ENCODE data around the gene CLASP1.
"Not testable (repeated sequence)": the region's sequence is repeated elsewhere in the genome, so short reads cannot be mapped to it uniquely, and the experiment has no call there.

Gene CLASP1

GRCh38 chr2:121617042-121617599 is 32.1 kb downstream of the CLASP1 start:
- no peak for DNase-seq (ENCODE audit: low read depth, low spot score)

- no peak for DNase-seq (ENCODE audit: low read depth, low spot score)
Observed at GRCh38 chr2:121613774-121614173, 35.5 kb downstream of the CLASP1 start.

- DNase-seq (ENCODE audit: low read depth, low spot score), result no peak
Observed at GRCh38 chr2:121613152-121613551, 36.1 kb downstream of the CLASP1 start.

GRCh38 chr2:121611730-121612705 is 37.2 kb downstream of the CLASP1 start:
- DNase-seq (ENCODE audit: low read depth, low spot score), result no peak

- not testable (repeated sequence) for DNase-seq (ENCODE audit: low read depth, low spot score)
Observed at GRCh38 chr2:121611048-121611649, 38.1 kb downstream of the CLASP1 start.

GRCh38 chr2:121610487-121610874 is 38.8 kb downstream of the CLASP1 start:
- DNase-seq (ENCODE audit: low read depth, low spot score), result not testable (repeated sequence)

DNA sequence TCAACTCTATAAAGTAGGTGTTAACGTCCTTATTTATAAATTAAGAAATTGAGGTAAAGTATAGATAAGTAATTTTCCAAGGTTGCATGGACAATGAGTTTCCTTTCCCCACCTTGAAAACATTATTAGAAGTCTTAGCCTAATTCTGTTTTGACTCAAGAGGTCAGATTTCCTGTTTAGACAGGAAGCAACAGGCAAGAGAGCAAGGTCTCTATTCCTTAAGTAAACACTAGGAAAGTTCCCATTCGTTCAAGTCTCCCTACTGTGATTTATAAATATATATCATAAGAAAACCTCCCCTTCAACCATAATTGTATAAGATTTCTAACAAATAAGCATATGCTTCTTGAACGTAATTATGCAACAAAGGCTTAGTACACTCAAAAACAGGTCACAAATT is 40.3 kb downstream of the CLASP1 start:
- DNase-seq (ENCODE audit: low read depth, low spot score), result no peak

GRCh38 chr2:121608367-121608766 is 40.9 kb downstream of the CLASP1 start:
- DNase-seq (ENCODE audit: low read depth, low spot score), result peak; percentile 56

- no peak for DNase-seq (ENCODE audit: low read depth, low spot score)
Observed at GRCh38 chr2:121605820-121606733, 43.2 kb downstream of the CLASP1 start.

DNA sequence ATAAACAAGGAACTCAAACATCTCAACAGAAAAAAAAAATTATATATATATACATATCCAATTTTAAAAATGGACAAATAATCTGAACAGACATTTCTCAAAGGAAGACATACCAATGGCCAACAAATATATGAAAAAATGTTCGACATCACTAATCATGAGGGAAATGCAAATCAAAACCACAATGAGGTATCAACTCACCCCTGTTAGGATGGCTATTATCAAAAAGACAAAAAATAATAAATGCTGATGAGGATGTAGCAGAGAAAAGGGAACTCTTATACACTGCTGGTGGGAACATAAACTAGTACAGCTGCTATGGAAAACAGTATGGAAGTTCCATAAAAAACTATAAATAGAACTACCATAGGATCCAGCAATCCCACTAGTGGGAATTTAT is 46.1 kb downstream of the CLASP1 start:
- DNase-seq (ENCODE audit: low read depth, low spot score), result no peak

DNA sequence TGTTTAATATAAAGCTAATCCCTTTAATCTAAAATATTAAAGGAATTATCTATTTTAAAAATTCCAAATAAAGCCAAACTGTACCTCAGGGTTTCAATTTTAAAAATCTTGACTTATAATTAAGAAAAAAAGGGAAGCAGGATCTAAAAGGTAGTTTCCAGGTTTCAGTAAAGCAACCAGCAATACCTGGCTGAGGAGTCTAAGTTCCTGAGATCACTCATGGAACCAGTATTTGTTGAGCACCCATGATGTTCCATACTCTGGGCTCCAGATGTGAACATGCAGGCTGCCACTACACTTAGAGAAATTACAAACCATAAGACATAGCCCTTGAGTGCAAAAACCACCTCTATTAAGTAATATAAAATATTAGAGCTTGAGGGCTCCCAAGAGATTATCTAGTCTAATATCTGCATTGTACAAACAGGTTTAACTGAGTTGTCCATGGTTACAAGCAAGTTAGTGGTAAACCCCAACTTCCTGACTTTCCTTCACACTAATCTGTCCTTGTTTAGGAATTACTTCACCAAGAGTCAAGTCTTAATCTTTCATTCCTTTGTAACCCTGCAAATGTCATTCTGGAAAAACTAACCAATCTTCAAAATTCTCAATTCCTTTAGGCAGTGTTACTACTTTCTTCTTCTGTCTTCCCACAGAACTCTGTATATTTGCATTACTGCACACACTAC is 49.2 kb downstream of the CLASP1 start:
- no peak for DNase-seq (ENCODE audit: low read depth, low spot score)

DNA sequence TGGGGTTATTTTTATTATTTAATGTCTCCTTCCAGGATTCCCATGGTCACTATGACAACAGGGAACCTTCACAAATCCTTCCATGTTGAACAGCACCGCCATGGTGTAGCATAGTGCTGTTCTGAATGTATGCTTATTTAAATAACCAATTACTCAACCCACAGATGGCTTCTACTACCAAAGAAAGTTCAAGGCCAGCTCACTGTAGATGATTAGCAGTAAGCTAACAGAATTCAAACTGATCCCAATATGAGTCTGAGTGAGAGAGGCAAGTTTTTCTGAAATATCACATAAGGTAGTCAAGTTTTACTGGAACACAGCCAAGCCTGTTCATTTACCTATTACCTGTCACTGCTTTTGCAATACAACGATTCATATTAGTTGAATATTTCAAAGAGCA is 51.2 kb downstream of the CLASP1 start:
- DNase-seq (ENCODE audit: low read depth, low spot score), result no peak

DNA sequence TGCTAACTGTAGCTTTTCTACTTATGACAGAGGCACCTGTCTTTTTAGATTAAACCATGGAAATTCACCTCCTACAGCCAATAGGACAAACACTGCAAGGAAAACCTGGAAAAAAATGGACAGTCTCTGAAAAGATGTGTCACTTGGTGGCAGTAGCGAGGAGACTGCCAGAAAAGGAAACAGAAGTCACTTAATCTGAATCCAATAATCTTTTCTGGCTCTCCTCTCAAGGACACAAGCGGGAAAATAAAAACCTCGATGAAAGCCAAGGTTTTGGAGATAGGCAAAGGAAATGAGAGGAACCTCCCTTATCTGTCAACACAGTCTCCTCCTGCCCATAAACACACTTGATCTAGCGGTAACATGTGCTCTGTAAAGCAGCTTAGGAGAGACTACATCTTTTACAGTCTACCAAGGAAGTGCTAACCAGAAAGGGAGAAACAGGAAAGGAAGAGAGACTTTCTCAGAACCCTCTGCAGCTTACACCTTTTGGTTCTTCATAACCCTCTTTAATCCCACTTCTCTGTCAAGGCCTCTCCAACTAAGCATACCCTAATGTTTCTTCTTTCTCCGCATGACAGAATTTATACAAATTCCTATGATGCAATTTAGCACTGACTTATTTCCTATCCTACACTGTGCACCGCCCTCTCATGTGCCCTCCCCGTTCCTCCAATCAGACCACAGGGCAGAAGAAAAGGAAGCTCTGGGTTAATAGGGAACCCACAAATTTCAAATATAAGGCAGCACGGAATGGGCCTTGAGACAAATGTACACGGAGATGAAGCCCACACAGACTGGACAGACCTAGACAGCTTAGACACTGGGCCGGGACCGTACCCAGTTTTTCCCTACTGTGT is 52.8 kb downstream of the CLASP1 start:
- DNase-seq (ENCODE audit: low read depth, low spot score), result no peak

DNA sequence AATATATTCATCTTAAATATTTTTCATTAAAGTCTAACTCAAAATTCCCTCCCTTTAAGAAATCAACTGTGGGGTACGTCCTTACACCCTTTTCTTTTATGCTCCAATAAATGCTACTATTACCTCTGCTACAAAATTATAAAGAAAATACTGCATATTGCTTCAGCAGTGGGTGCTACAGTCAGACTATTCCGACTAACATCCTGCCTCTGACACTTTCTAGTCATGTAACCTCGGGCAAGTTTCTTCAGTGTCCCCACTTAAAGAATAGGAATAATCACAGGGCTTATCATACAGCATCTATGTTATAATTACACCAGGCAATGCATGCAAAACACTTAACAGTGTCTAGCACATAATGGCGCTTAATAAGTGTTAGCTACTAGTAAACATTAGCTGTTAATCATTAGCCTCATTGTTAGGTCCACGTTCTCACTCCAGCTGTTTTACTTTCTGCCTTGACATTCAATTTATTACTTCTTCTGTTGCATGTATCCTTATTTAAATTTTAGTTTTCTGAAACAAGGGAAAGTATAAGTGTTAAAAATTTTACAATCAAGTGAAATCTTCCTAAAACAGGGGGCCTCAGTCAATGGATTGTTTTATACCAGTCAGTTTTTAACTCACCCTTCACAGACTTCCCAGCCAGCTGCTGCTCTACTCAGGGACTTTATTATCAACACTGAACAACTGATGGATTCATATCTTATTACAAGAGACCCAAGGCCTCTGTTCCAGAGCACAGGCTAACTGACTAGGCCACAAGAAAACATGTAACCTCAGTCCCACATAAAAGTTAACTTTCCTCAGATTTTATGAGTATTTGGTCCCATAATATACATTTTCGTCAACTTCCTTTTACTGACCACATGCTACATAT is 54.0 kb downstream of the CLASP1 start:
- no peak for DNase-seq (ENCODE audit: low read depth, low spot score)

- DNase-seq (ENCODE audit: low read depth, low spot score), result no peak
Observed at GRCh38 chr2:121591199-121591598, 58.1 kb downstream of the CLASP1 start.

- no peak for DNase-seq (ENCODE audit: low read depth, low spot score)
Observed at GRCh38 chr2:121588357-121588756, 60.9 kb downstream of the CLASP1 start.

GRCh38 chr2:121587131-121587530 is 62.1 kb downstream of the CLASP1 start:
- no peak for DNase-seq (ENCODE audit: low read depth, low spot score)

- no peak for DNase-seq (ENCODE audit: low read depth, low spot score)
Observed at GRCh38 chr2:121584741-121585140, 64.5 kb downstream of the CLASP1 start.

GRCh38 chr2:121583555-121583954 is 65.7 kb downstream of the CLASP1 start:
- no peak for DNase-seq (ENCODE audit: low read depth, low spot score)

Data from brain pericyte (primary cell).